Measurements from ENCODE around the gene TMEM187. TPM values are rescaled to one million over a fixed set of nuclear protein-coding genes. Genes with fewer than 3 reads are reported as not detected.

The TMEM187 gene
- total and polyA plus RNA-seq, 2 of the 4 experiments (the other 2 are of a cell fraction), result 3.4 to 6.2 TPM

GRCh38 chrX:153939573-153939972, 33.0 kb upstream of the TMEM187 start:
- intact Hi-C loops (cut with micrococcal nuclease), result no loop called here
- ChIA-PET POLR2A (ENCODE audit: unreplicated experiment) (no interaction called here), CTCF (no interaction called here)
- Histone ChIP-seq H4K5ac (ENCODE audit: low read depth, low read length) (no peak overlapping the region), H3K79me1 (ENCODE audit: low read depth in 1 of 2, low read length in 2 of 2) (no peaks in the 10 kb centered on the region), H3K9me1 (ENCODE audit: insufficient read depth, low read length) (no peaks in the 10 kb centered on the region), H3K18ac (ENCODE audit: low read depth, low read length) (no peak overlapping the region), H4K20me1 (ENCODE audit: insufficient read depth, low read length) (no peaks in the 10 kb centered on the region), H3K9ac (ENCODE audit: low read depth, low read length) (no peak overlapping the region), H3K4me3 (ENCODE audit: insufficient read depth, low read depth, low read length) (no peak overlapping the region), H3K27me3 (ENCODE audit: control insufficient read depth, insufficient read depth, low read length) (peaks cover 3% of the 10 kb centered on the region; the same call in 1 of the 2 replicates), H3K9me3 (ENCODE audit: control insufficient read depth, insufficient read depth, low read length) (no peaks in the 10 kb centered on the region), H4K8ac (ENCODE audit: low read depth in 2 of 2, low read length in 2 of 2) (no peak overlapping the region), H3K27ac (ENCODE audit: insufficient read depth, low read length) (no peak overlapping the region), H2AK5ac (ENCODE audit: low read depth, low read length) (no peak overlapping the region), H3K56ac (ENCODE audit: extremely low read depth, insufficient read depth, low read length) (no peak overlapping the region), H3K4me1 (ENCODE audit: control insufficient read depth, insufficient read depth, low read length) (peaks cover 2% of the 10 kb centered on the region; the same call in 1 of the 2 replicates), H2BK5ac (ENCODE audit: low read depth, low read length, poor library complexity, severe bottlenecking) (no peak overlapping the region), H3K23ac (ENCODE audit: low read depth, low read length) (no peak overlapping the region), H2AK9ac (replicated peaks; ENCODE audit: low read depth, low read length, poor library complexity) (no peak overlapping the region), H3K4ac (ENCODE audit: low read depth, low read length) (no peak overlapping the region), H2BK15ac (ENCODE audit: low read depth, low read length) (no peak overlapping the region), H4K91ac (ENCODE audit: insufficient read depth, low read depth, low read length) (no peak overlapping the region), H2AFZ (replicated peaks; ENCODE audit: low read length, poor library complexity) (no peak overlapping the region), H2BK20ac (ENCODE audit: low read depth, low read length) (no peak overlapping the region), H3K14ac (replicated peaks; ENCODE audit: low read depth, low read length) (no peak overlapping the region), H3K4me2 (ENCODE audit: low read depth, low read length) (no peak overlapping the region), H2BK120ac (ENCODE audit: low read depth, low read length) (no peak overlapping the region), H3K36me3 (ENCODE audit: control insufficient read depth, insufficient read depth, low read length) (no peaks in the 10 kb centered on the region)
- no peak for TF ChIP-seq CTCF (conservative IDR thresholded peaks at IDR 0.05; ENCODE audit: low read depth, low read length)
- dilution Hi-C loops (cut with HindIII; ENCODE audit: low sequenced_read_pairs, unreplicated experiment), result no loop called here
- in situ Hi-C loops (cut with MboI; ENCODE audit: low sequenced_read_pairs), result no loop called here
- WGBS, 2 experiments (ENCODE audit: extremely low coverage in 2 of 2, insufficient read length in 1 of 2), result 59% methylated on average over 4 of the region's 7 CpGs; no CpG with 5 or more reads in 1 of the 2 experiments
- no peak for DNase-seq
- BruUV-seq (replicated peaks), result no TSS peak
- no peak for ATAC-seq (ENCODE audit: low read depth)

All from IMR-90 (cell line).